Neural crest cell (in vitro differentiated cells): ENCODE measurements around the gene HHATL. TPM values are rescaled to one million over a fixed set of nuclear protein-coding genes. Genes with fewer than 3 reads are reported as not detected.

Experiments
- DNase-seq: peaks from one replicate; pipeline ENCODE4 v3.0.0; 2021; ENCODE audit warnings: low read depth, mixed read lengths, low spot score
- H3K27ac Mint-ChIP-seq: one replicate; pipeline ENCODE4 v1.8.0; 2021; ENCODE audit warnings: mild to moderate bottlenecking, mixed read lengths; ENCODE audit not compliant: unreplicated experiment
- H3K27me3 Mint-ChIP-seq: 2 replicates; pipeline ENCODE4 v1.8.0; 2021; ENCODE audit warnings: low read depth, mild to moderate bottlenecking, mixed read lengths
- H3K36me3 Mint-ChIP-seq: 2 replicates; pipeline ENCODE4 v1.8.0; 2021; ENCODE audit warnings: low read depth, mild to moderate bottlenecking, mixed read lengths
- H3K4me1 Mint-ChIP-seq: 2 replicates; pipeline ENCODE4 v1.8.0; 2021; ENCODE audit warnings: mixed read lengths
- H3K4me3 Mint-ChIP-seq: one replicate; pipeline ENCODE4 v1.8.0; 2021; ENCODE audit warnings: mild to moderate bottlenecking, mixed read lengths
- H3K9me3 Mint-ChIP-seq: 2 replicates; pipeline ENCODE4 v1.8.0; 2021; ENCODE audit warnings: mixed read lengths
- total RNA-seq: library from RNA; stranded (reverse); gene quantifications from 2 replicates; pipeline ENCODE4 v1.2.1, GENCODE V29; 2021
- TF ChIP-seq, protein P1 (sequence below): fragments of 200-600 bp; sonication (generic); conservative IDR thresholded peaks from 2 replicates; pipeline ENCODE4 v1.5.0; 2021; ENCODE audit warnings: antibody characterized with exemption, mild to moderate bottlenecking

Gene HHATL
- total RNA-seq, 1 donor from 2014 or later, result not detected

DNA sequence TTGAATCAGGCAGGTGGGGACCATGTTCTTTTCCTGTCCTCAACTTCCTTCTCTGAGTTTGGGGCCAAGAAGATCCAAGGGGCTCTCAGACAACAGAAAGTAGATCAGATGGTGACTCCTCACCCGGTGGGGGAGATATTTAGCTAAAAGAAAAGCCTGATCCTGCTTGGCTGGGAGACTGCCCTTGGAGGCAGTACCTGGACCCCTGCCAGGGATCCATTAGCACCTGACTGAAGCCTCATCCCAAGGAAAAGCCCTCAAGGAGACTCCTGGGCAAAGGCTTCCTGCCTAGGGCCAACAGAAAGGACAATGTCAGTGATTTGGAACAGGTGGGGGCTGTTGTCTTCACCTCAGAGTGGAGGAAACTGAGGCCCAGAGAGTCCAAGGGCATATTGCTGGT is 33.5 kb upstream of the HHATL start:
- Mint-ChIP-seq H3K9me3 (no peaks in the 10 kb centered on the region), H3K27ac (no peak overlapping the region)

DNA sequence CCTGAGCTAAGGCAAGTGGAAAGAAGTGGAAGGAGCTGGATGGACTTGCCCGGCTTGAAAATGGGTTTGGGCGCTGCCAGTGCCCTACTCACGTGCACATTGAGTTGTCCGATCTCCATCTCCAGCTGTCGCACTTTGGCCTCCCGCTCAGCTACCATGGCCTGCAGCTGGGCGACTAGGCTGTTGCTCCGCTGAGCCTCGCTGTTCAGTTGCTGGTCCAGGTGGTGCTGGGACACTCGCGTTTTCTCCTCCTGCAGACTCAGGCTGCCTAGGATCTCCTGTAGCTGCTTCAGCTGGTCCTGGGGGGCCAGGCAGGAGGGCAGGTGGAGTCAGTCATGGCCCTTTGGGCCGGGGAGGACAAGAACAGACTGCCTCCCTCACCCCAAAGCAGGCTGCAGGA is 33.0 kb upstream of the HHATL start:
- DNase-seq, result no peak
- TF ChIP-seq, protein P1, sequence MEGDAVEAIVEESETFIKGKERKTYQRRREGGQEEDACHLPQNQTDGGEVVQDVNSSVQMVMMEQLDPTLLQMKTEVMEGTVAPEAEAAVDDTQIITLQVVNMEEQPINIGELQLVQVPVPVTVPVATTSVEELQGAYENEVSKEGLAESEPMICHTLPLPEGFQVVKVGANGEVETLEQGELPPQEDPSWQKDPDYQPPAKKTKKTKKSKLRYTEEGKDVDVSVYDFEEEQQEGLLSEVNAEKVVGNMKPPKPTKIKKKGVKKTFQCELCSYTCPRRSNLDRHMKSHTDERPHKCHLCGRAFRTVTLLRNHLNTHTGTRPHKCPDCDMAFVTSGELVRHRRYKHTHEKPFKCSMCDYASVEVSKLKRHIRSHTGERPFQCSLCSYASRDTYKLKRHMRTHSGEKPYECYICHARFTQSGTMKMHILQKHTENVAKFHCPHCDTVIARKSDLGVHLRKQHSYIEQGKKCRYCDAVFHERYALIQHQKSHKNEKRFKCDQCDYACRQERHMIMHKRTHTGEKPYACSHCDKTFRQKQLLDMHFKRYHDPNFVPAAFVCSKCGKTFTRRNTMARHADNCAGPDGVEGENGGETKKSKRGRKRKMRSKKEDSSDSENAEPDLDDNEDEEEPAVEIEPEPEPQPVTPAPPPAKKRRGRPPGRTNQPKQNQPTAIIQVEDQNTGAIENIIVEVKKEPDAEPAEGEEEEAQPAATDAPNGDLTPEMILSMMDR, result no peak
- Mint-ChIP-seq H3K27ac (no peak overlapping the region), H3K4me1 (peaks cover 35% of the 10 kb centered on the region), H3K4me3 (no peak overlapping the region), H3K27me3 (no peaks in the 10 kb centered on the region), H3K9me3 (no peaks in the 10 kb centered on the region), H3K36me3 (no peaks in the 10 kb centered on the region)

More for the DNA sequence above, 33.5 kb upstream of the HHATL start:
- DNase-seq, result no peak
- H3K4me3 Mint-ChIP-seq, result no peak overlapping the region
- H3K4me1 Mint-ChIP-seq, result peaks cover 35% of the 10 kb centered on the region
- H3K36me3 Mint-ChIP-seq, result no peaks in the 10 kb centered on the region
- TF ChIP-seq, protein P1, result no peak
- H3K27me3 Mint-ChIP-seq, result no peaks in the 10 kb centered on the region

DNA sequence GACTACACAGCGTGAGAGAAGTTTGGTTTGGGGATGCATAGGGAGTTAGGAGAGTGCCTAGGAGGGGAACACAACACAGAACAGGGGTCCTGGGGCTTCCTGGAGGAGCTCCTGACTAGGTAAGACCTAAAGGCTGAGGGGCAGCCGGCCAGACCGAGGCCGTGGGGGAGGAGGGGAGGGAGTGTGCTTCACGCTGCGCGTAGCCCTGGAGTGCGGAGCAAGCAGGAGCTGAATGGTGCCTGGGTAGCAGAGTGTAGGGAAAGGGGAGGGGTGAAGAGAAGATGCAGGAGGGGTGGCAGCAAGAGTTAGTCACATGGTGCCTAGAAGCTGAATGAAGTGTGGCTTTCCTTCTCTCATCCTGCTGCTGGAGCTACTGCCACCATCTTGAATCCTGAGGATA is 32.4 kb upstream of the HHATL start:
- Mint-ChIP-seq H3K4me1 (peaks cover 36% of the 10 kb centered on the region), H3K27me3 (no peaks in the 10 kb centered on the region), H3K9me3 (no peaks in the 10 kb centered on the region), H3K27ac (no peak overlapping the region), H3K36me3 (no peaks in the 10 kb centered on the region), H3K4me3 (no peak overlapping the region)
- no peak for DNase-seq
- TF ChIP-seq, protein P1, result no peak

DNA sequence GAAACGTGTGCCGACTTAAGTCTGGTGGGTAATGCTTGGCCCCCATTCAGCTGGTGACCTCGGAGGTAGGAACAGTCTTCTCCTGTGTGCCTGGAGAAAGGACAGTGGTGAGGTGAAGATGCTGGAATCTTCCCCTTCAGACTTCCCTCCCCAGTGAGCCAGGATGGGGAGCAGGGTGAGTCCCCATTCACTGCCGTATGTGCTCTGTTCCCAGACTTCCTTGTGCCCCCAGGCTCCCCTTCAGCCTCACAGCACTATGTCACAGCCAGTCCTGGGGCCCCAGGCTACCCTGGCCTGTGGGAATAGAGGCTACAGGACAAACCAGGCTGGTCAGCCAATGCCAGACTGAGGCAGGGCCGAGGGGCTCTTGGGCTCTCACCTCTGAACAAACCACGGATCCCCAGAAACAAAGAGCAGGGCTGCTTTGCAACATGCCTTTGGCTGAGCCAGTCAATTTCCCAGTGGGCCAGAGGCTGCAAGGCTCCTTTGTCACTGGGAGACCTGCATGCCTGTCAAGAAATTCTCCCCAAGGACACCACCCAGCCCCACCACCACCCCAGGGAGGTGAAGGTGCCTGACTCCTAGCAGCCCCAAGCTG is 31.8 kb upstream of the HHATL start:
- Mint-ChIP-seq H3K27me3 (no peaks in the 10 kb centered on the region), H3K27ac (no peak overlapping the region), H3K4me1 (peaks cover 39% of the 10 kb centered on the region), H3K36me3 (no peaks in the 10 kb centered on the region), H3K9me3 (no peaks in the 10 kb centered on the region), H3K4me3 (no peak overlapping the region)
- DNase-seq, result no peak
- TF ChIP-seq, protein P1, result no peak

DNA sequence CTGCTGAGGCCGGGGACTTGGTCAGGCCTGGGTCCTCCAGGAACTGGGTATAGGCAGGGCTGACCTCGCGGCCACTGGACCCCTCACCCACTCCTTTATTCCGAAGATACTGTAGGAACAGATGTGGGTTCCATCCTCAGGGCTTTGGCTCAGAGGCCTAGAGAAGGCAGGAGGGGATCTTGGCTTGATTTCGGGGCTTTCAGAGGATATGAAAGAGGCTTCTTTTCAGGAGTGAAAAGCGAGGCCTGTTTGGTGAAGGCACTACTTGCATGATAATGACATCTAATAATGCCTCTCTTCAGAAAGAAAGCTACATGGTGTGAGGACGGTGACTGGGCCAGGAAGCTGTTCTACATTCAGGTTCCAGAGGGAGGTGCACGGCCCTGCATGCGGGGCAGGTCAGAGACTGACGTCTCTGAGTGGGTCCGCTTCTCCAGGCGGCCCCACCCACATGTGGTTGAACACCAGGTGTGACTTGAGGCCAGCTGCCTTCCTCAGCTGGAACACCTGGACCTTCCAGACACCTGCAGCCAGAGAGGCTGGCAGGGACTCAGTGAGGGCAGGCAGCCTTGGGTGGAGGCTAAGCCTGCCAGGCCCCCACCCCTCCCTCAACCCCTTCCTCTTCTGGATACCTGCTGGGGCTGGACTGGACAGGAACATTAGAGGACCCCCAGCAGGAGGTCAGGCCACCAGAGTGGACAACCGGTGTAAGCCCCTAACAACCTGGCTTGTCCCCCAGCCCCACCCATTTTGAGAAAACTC is 31.1 kb upstream of the HHATL start:
- Mint-ChIP-seq H3K9me3 (no peaks in the 10 kb centered on the region), H3K36me3 (no peaks in the 10 kb centered on the region), H3K4me1 (peaks cover 39% of the 10 kb centered on the region), H3K27me3 (no peaks in the 10 kb centered on the region), H3K27ac (no peak overlapping the region), H3K4me3 (no peak overlapping the region)
- TF ChIP-seq, protein P1, result no peak
- DNase-seq, result no peak
